Gastrocnemius medialis (tissue), 4 donors: ENCODE data around the gene SH3BP4.

Source experiments
- CTCF ChIP-seq, 5 experiments: fragments of 450-650 bp in 3 of 5; fragments of 200-600 bp in 2 of 5; sonication (generic) in 2 of 5; IDR thresholded peaks in 4 of 5; conservative IDR thresholded peaks in 1 of 5; 1 replicate in 4 of 5; 2 replicates in 1 of 5; pipeline ENCODE4 v1.5.1; 2016 to 2019; ENCODE audit warnings: antibody characterized with exemption in 5 of 5, mild to moderate bottlenecking in 3 of 5, moderate library complexity in 3 of 5
- POLR2A ChIP-seq, 2 donors: fragments of 450-650 bp; IDR thresholded peaks; one replicate each; pipeline ENCODE4 v1.6.1; 2017; ENCODE audit warnings: antibody characterized with exemption in 2 of 2, mild to moderate bottlenecking in 2 of 2, moderate library complexity in 2 of 2

GRCh38 chr2:235064976-235065375, 113.2 kb downstream of the SH3BP4 start:
- TF ChIP-seq CTCF (IDR thresholded peaks at IDR 0.05 in 4 of 5, conservative IDR thresholded peaks at IDR 0.05 in 1 of 5) (no peak), POLR2A (IDR thresholded peaks at IDR 0.05) (no peak)
